Stimulated activated CD4-positive, alpha-beta T cell treated with anti-CD3 and anti-CD28 coated beads, Interleukin-15, amount 100 ng/mL, for 24 hours (primary cell): ENCODE data around the gene ASB7.
"Not testable (repeated sequence)": the region's sequence is repeated elsewhere in the genome, so short reads cannot be mapped to it uniquely, and the experiment has no call there.

ENCODE experiments used
- DNase-seq: peaks from one replicate; pipeline ENCODE4 v3.0.0-alpha.2; 2020

Gene ASB7

GRCh38 chr15:100653608-100654007, 51.2 kb downstream of the ASB7 start:
- no peak for DNase-seq

- DNase-seq, result no peak
Observed at GRCh38 chr15:100658895-100659294, 56.5 kb downstream of the ASB7 start.

DNA sequence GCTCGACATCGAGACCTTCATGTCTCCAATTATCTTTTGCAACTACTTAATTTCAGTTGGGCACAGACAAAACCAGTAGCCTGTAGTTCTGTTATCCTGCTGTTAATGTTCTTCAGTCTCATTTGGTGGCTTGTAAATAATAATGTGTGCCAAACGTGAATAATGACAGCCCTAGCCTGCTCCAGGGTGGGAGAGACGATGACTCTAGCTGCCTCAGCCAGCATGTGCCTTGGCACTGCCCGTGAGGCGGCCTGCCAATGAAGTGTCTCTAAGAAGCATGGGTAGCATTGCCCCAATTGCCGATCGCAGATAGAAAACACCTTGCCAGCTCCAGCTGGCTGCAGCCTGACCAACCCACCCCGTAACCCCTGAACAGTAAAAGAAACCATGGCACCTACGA, 58.8 kb downstream of the ASB7 start:
- DNase-seq, result no peak

DNA sequence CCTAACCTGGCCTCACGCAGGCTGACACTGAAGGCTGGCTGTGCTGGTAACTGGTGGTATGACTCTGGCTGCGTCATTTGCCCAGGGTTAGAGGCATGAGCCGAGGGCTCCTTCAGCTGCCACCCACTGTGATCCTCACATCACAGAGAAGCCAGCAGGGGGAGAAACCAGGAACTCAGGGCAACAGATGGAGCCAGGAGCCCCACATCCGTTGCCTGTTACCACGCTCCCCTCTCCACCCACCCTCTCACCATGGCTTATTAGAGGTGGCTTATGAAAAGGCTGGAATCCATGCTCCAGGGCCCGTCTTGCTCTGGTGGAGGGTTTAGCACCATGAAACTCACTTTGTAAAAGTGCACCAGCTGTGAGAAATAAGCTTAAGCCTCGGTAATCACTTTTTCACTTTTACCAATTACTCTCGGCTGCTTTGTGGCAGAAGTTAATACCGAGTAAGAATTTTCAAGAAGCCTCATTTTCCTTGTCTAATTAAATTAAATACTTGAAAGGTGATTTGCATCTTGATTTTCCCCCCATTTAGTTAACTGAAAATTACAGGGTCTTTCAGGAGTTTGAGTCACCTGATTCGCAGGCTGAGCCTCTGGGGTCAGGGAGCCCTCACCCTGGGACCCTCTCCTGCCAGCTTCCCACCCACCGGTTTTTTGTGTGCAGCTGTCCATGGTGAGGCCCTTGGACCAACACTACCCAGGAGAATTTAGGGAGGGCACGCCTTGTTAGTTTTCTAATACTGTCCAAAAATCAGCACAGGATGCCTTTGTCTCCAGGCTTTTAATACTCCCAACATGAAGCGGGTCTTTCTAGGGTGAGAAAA, 60.9 kb downstream of the ASB7 start:
- DNase-seq, result no peak

DNA sequence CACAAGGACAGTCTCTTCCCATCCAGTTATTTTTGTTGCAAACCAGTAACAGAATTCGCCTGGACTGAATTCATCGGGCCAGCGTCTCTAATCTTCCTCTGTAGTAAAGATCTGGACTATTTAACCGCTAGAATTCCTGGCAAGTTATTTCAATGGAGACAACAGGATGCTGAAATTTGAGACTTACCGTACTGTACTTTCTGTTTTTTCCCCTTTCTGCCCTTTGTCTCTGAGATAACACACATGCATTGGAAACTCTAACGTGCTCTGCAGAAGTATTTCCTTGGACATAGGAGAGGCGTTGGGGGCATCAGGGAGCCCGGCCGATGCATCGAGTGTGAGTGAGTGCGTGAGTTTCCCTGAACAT, 61.5 kb downstream of the ASB7 start:
- no peak for DNase-seq

DNA sequence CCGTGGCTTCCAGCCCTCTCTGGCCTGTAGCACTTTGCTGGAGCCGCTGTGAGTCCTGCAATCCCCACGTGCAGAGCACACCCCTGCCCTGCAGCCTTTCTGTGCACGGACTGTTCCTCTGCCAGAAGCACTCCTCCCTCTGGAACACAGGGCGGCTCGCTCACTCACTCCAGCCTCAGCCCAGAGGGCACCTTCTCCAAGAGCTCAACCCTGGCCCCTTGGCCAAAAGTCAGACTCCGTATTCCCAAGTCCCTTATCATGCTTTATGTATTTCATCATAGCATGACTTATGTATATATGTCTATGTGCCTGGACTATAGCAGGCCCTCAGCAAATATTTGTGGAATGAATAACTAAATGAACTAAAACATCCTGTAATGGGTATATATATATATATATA, 63.2 kb downstream of the ASB7 start:
- DNase-seq, result no peak

DNA sequence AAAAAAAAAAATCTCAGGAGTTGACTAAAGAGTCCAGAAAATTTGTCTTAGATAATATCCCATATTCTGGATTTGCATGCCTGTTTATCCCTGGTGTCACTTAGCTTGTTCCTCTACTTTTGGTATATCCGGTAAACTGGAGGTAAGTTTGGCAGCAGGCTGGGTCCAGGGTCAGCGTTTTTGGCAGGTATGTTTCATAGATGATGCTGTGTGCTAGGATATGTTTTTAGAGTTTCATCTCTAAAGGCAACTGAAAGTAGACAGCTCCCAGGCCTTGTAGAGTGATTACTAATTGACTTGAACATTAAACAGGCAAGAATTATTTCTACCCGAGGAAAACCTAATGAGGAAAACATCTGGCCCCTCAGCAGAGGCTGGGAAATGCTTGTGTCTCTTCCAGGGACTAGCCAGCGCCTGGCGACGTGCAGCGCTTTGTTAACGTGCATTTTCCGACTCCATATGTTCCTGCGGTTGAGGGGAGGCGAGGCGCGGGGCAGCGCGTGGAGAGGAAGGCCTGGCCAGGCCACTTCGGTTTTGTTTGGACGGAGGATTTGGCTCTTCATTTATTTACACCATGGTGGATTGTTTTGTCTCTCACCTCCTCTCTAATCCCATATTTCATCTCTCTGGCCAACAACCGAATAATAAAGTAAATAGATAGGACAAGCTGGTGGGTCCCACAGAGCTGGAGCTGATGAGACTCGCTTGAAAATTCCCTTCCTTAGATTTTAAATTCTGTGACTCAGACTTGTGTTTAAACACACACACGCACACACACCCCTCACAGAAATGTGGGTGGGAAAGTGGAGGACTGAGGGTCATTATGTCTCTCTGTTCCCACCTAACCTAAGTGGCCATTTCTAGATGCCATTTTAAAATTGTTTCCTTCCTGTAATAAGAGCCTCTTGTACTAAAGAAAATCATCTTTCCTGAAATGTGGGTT, 65.3 kb downstream of the ASB7 start:
- no peak for DNase-seq

- no peak for DNase-seq
Observed at GRCh38 chr15:100668348-100668745, 66.0 kb downstream of the ASB7 start.

- DNase-seq, result no peak
Observed at GRCh38 chr15:100669260-100669659, 66.9 kb downstream of the ASB7 start.

DNA sequence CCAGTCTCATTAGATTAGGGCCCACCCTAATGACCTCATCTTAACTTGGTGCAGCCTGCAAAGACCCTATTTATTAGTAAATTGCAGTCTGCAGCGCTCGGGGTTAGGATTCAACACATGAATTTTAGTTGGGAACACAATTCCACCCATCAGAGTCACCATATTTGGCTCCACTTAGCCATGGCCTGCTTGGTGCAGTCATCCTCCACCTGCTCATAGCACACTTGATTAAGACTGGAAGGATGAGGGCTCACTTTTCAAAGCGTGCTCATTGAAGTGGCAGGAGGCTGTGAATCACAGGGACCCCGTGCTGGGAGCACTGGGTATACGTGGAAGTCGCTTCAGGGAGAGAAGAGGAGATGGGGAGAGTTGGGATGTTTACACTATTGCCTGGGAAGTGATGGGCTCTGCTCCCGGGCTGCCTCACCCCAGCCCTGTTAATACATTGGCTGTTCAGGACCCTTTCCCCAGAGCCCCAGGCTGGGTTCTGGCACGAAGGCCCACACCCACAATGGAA, 68.2 kb downstream of the ASB7 start:
- DNase-seq, result no peak

- DNase-seq, result no peak
Observed at GRCh38 chr15:100671124-100671680, 68.8 kb downstream of the ASB7 start.

GRCh38 chr15:100671858-100672543, 69.6 kb downstream of the ASB7 start:
- DNase-seq, result no peak

- no peak for DNase-seq
Observed at GRCh38 chr15:100672959-100673358, 70.6 kb downstream of the ASB7 start.

- DNase-seq, result not testable (repeated sequence)
Observed at GRCh38 chr15:100679151-100679550, 76.8 kb downstream of the ASB7 start.

- DNase-seq, result no peak
Observed at GRCh38 chr15:100680726-100681125, 78.3 kb downstream of the ASB7 start.

- no peak for DNase-seq
Observed at GRCh38 chr15:100681335-100681746, 79.0 kb downstream of the ASB7 start.

- no peak for DNase-seq
Observed at GRCh38 chr15:100682468-100682867, 80.1 kb downstream of the ASB7 start.

GRCh38 chr15:100683434-100683833, 81.0 kb downstream of the ASB7 start:
- DNase-seq, result no peak

GRCh38 chr15:100684591-100684990, 82.2 kb downstream of the ASB7 start:
- no peak for DNase-seq

DNA sequence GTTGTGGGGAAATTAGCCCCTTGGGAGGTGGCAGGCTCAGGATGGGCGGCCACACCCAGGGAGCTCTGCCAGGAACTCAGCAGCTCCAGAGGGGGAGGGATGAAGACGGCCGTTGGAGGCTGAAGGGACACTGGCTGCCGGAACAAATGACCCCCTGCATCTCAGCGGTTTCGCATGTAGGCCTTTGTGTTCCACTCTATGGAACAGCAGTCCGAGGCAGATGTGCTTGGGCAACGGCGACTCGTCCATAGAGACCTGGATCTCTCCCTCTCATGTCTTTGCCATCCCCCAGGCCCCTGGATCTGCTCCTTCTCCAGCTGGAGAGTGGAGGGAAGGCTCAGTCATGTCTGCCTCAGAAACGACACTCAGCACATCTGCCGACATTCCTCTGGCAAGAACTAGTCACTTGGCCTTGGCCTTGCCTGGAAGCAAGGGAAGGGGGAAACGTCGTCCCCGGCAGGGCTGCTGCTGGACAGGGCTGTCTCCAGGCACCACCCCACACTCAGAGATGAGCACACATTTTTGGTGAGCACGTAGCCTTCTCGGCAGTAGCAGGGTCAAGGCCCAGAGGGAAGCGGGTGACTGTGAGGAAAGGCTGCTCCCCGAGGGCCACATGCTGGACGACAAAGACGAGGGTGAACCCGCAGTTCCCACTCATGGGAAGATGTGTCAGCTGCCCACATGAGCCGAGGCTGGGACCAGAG, 83.8 kb downstream of the ASB7 start:
- DNase-seq, result no peak

DNA sequence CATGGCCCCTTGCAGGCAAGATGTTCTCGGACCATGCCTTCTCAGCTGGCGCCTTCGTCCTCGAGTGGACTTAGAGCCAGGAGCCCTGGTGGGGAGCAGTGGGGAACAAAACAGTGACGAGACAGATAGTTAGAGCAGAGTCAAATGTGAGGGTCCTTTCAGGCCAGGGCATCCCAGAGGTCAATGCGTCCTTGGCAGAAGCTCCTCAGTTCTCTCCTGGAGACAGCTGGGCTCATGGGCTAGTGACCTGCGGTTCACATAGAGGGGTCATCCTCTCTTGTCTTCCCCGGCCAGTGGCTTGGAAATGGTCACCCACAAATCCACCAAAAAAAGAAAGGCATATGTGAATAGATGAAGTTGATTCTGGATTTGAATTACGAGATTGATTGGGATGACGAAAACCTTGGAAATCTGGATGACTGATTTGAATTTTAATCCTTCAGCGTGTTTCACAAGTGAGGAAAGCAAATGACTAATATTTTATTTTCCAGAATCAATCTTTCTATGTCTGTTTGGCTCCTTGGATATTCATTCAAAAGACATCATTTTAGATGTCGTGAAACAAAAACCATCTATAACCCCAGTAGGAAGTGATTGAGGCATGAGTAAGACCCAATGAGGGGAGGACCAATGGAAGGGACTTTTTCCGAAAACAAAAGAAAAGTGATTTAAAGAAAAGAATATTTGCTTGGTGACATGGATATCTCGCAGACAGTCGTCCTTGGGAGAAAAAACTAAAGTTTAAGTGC, 84.5 kb downstream of the ASB7 start:
- no peak for DNase-seq
